Stimulated activated CD8-positive, alpha-beta memory T cell treated with anti-CD3 and anti-CD28 coated beads, Interleukin-15, amount 100 ng/mL, for 1 hour (primary cell): ENCODE data around the gene TTC27.
"Not testable (repeated sequence)": the region's sequence is repeated elsewhere in the genome, so short reads cannot be mapped to it uniquely, and the experiment has no call there.

ENCODE experiments used
- DNase-seq: peaks from one replicate; pipeline ENCODE4 v3.0.0-alpha.2; 2020; ENCODE audit warnings: low read depth

The TTC27 gene

GRCh38 chr2:32851777-32852439, 224.1 kb downstream of the TTC27 start:
- DNase-seq, result no peak

- DNase-seq, result no peak
Measured at GRCh38 chr2:32852856-32853255, 225.0 kb downstream of the TTC27 start.

GRCh38 chr2:32856891-32857290, 229.0 kb downstream of the TTC27 start:
- DNase-seq, result no peak

GRCh38 chr2:32858713-32859112, 230.9 kb downstream of the TTC27 start:
- DNase-seq, result no peak

- no peak for DNase-seq
Measured at GRCh38 chr2:32860385-32860784, 232.5 kb downstream of the TTC27 start.

GRCh38 chr2:32862269-32863055, 234.6 kb downstream of the TTC27 start:
- DNase-seq, result no peak

- no peak for DNase-seq
Measured at GRCh38 chr2:32863326-32863725, 235.5 kb downstream of the TTC27 start.

GRCh38 chr2:32863803-32864202, 236.0 kb downstream of the TTC27 start:
- DNase-seq, result no peak

- no peak for DNase-seq
Measured at GRCh38 chr2:32864334-32865111, 236.7 kb downstream of the TTC27 start.

- DNase-seq, result no peak
Measured at GRCh38 chr2:32865399-32866068, 237.7 kb downstream of the TTC27 start.

- not testable (repeated sequence) for DNase-seq
Measured at GRCh38 chr2:32866462-32866861, 238.6 kb downstream of the TTC27 start.
